H1 (cell line): ENCODE data around the gene THSD1. TPM values are rescaled to one million over a fixed set of nuclear protein-coding genes. Genes with fewer than 3 reads are reported as not detected.
A peak's percentile ranks its signal among the peaks of the same experiment; 100 is the strongest.

Source experiments
- BCL11A ChIP-seq, 2 experiments: IDR thresholded peaks; one replicate each; pipeline ENCODE4 v1.6.1; 2011; ENCODE audit warnings: low read depth in 2 of 2, low read length in 2 of 2, mild to moderate bottlenecking in 2 of 2
- CBX5 ChIP-seq: fragments of 300-800, 300-1000 bp; sonication (generic); IDR thresholded peaks from 2 replicates; pipeline ENCODE4 v1.7.1; 2016; ENCODE audit warnings: antibody characterized with exemption, low read length, low read depth
- POU5F1 ChIP-seq: IDR thresholded peaks from 2 replicates; pipeline ENCODE4 v1.6.1; 2011; ENCODE audit warnings: low read depth, mild to moderate bottlenecking, low read length, moderate library complexity
- RNF2 ChIP-seq: fragments of 200-900, 300-1000 bp; sonication (generic); IDR thresholded peaks from 2 replicates; pipeline ENCODE4 v1.7.1; 2016; ENCODE audit warnings: borderline replicate concordance, low read depth, mild to moderate bottlenecking, antibody characterized with exemption, low read length; ENCODE audit not compliant: poor library complexity, severe bottlenecking; ENCODE audit errors: missing control alignments
- SUZ12 ChIP-seq: fragments of 200-600 bp; sonication (generic); IDR thresholded peaks from 2 replicates; pipeline ENCODE4 v1.6.1; 2012; ENCODE audit warnings: mild to moderate bottlenecking, inconsistent platforms, low read length, moderate library complexity, mixed read lengths
- polyA plus RNA-seq, 7 experiments: library from polyadenylated mRNA; depleted of rRNA in 3 of 7; stranded (reverse) in 5 of 7; unstranded in 2 of 7; fragments of >200 nt in 5 of 7; fragments of 200-250 nt in 2 of 7; gene quantifications; 1 replicate in 5 of 7; 2 replicates in 1 of 7; 4 replicates in 1 of 7; pipeline versions ENCODE4 v1.2.1 to v1.2.3, GENCODE V29; 2011 to 2013; ENCODE audit warnings: missing spikeins in 2 of 7, mixed read lengths in 2 of 7
- total RNA-seq: library from RNA; stranded (reverse); fragmentation: NEBNext Ultra II Directional; extraction: Animal tissue kit (Norgen Biotek cat#: 25700); gene quantifications from 2 replicates; pipeline ENCODE4 v1.2.1, GENCODE V29; 2021
- TF ChIP-seq, protein P1 (sequence below): fragments of 300-600 bp; sonication (generic); IDR thresholded peaks from 2 replicates; pipeline ENCODE4 v1.7.1; 2012; ENCODE audit warnings: low read length, moderate library complexity, mild to moderate bottlenecking, inconsistent platforms; ENCODE audit not compliant: insufficient replicate concordance
- TF ChIP-seq, protein P2 (sequence below): IDR thresholded peaks from 2 replicates; pipeline ENCODE4 v1.6.1; 2011; ENCODE audit warnings: low read length, improper control_type of control experiment

Gene THSD1
- total and polyA plus RNA-seq, 2 of the 8 experiments (the other 6 are each of a cell fraction or from before 2014, with no cell fraction given) = 0.17 to 0.35 TPM

DNA sequence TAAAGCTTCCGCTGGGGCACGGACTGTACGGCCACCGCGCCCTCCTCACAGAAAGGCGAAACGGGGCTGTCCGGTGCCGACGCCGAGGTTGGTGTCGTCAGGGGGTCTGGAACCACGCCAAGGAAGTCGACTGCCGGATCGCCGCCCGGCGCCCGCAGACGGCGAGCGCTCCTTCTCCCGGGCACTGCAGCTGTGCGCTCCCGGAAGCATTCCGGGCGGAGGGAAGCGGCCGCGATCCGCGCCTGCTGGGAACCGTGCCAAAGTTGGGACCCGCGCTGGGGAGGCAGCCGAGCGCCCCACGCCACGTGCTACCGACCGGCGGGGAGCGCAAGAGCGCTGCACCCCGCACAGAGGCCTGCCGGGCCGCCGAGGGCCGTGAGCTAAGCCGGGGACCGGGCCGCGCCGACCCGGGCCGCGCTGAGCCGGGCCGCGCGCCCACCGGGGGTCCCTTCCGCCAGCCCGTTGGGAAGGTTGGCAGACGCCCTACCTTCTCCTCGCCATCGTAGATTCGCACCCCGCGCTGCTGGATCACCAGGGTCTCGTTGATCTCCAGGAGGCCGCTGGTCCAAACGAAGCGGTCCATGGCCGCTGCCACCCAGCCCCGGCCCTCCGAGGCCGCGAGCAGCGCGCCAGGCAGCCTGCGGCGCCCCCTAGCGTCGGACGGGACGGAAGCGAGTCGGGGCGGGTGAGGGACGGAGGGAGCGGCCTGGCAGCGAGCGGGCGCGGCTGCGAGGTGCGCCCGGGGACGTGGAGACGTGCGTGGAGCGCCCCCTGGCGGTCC, 44.2 kb upstream of the THSD1 start, which contains the start of gene VPS36 (continued):
- TF ChIP-seq, protein P1, sequence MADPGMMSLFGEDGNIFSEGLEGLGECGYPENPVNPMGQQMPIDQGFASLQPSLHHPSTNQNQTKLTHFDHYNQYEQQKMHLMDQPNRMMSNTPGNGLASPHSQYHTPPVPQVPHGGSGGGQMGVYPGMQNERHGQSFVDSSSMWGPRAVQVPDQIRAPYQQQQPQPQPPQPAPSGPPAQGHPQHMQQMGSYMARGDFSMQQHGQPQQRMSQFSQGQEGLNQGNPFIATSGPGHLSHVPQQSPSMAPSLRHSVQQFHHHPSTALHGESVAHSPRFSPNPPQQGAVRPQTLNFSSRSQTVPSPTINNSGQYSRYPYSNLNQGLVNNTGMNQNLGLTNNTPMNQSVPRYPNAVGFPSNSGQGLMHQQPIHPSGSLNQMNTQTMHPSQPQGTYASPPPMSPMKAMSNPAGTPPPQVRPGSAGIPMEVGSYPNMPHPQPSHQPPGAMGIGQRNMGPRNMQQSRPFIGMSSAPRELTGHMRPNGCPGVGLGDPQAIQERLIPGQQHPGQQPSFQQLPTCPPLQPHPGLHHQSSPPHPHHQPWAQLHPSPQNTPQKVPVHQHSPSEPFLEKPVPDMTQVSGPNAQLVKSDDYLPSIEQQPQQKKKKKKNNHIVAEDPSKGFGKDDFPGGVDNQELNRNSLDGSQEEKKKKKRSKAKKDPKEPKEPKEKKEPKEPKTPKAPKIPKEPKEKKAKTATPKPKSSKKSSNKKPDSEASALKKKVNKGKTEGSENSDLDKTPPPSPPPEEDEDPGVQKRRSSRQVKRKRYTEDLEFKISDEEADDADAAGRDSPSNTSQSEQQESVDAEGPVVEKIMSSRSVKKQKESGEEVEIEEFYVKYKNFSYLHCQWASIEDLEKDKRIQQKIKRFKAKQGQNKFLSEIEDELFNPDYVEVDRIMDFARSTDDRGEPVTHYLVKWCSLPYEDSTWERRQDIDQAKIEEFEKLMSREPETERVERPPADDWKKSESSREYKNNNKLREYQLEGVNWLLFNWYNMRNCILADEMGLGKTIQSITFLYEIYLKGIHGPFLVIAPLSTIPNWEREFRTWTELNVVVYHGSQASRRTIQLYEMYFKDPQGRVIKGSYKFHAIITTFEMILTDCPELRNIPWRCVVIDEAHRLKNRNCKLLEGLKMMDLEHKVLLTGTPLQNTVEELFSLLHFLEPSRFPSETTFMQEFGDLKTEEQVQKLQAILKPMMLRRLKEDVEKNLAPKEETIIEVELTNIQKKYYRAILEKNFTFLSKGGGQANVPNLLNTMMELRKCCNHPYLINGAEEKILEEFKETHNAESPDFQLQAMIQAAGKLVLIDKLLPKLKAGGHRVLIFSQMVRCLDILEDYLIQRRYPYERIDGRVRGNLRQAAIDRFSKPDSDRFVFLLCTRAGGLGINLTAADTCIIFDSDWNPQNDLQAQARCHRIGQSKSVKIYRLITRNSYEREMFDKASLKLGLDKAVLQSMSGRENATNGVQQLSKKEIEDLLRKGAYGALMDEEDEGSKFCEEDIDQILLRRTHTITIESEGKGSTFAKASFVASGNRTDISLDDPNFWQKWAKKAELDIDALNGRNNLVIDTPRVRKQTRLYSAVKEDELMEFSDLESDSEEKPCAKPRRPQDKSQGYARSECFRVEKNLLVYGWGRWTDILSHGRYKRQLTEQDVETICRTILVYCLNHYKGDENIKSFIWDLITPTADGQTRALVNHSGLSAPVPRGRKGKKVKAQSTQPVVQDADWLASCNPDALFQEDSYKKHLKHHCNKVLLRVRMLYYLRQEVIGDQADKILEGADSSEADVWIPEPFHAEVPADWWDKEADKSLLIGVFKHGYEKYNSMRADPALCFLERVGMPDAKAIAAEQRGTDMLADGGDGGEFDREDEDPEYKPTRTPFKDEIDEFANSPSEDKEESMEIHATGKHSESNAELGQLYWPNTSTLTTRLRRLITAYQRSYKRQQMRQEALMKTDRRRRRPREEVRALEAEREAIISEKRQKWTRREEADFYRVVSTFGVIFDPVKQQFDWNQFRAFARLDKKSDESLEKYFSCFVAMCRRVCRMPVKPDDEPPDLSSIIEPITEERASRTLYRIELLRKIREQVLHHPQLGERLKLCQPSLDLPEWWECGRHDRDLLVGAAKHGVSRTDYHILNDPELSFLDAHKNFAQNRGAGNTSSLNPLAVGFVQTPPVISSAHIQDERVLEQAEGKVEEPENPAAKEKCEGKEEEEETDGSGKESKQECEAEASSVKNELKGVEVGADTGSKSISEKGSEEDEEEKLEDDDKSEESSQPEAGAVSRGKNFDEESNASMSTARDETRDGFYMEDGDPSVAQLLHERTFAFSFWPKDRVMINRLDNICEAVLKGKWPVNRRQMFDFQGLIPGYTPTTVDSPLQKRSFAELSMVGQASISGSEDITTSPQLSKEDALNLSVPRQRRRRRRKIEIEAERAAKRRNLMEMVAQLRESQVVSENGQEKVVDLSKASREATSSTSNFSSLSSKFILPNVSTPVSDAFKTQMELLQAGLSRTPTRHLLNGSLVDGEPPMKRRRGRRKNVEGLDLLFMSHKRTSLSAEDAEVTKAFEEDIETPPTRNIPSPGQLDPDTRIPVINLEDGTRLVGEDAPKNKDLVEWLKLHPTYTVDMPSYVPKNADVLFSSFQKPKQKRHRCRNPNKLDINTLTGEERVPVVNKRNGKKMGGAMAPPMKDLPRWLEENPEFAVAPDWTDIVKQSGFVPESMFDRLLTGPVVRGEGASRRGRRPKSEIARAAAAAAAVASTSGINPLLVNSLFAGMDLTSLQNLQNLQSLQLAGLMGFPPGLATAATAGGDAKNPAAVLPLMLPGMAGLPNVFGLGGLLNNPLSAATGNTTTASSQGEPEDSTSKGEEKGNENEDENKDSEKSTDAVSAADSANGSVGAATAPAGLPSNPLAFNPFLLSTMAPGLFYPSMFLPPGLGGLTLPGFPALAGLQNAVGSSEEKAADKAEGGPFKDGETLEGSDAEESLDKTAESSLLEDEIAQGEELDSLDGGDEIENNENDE = no peak
- TF ChIP-seq CBX5 = no peak
- no peak for TF ChIP-seq POU5F1
- TF ChIP-seq SUZ12 = 0 out of 2 replicates have a peak, but pooled peaks have one; percentile 20
- TF ChIP-seq, protein P2, sequence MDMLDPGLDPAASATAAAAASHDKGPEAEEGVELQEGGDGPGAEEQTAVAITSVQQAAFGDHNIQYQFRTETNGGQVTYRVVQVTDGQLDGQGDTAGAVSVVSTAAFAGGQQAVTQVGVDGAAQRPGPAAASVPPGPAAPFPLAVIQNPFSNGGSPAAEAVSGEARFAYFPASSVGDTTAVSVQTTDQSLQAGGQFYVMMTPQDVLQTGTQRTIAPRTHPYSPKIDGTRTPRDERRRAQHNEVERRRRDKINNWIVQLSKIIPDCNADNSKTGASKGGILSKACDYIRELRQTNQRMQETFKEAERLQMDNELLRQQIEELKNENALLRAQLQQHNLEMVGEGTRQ = no peak
- no peak for TF ChIP-seq RNF2
- TF ChIP-seq BCL11A (IDR thresholded peaks at IDR 0.05; ENCODE audit: low read depth in 2 of 2, low read length in 2 of 2) = no peak
